A549 treated with RU486 at 1 μM for 4 hours (cell line): ENCODE measurements around the gene CFAP210. TPM values are rescaled to one million over a fixed set of nuclear protein-coding genes. Genes with fewer than 3 reads are reported as not detected.

Experiments used
- total RNA-seq: library from RNA; stranded (reverse); fragments of 200-300 nt; extraction: Qiagen RNA extraction; gene quantifications from 5 replicates; pipeline ENCODE4 v1.2.3, GENCODE V29; 2022; ENCODE audit warnings: low read depth

Gene CFAP210, protein sequence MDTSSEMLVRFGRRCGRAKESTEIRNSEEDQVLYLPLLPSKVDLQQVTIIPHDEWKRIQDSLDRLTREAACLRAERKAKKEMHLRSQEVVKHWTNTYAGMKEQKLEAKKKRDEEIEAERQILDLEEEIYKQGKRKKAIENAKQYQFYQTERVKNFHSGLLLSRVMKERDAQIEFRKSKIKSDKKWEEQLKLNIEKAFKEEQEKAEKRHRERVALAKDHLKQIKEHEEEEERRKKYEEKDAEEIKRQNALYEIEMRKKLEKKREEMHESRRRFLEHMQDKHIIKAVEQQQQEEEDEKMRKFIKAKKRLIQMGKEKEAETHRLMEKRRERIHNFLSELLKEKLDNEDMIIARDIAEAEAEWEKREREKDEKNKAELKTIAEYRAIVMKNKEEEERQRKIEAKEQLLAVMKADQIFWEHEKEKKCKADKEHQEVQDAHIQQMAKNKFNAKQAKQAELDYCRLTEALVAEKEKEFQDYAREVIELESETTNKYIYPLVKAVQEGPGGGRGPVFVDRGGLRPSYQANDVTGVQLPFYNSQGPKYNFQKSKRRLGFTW
- total RNA-seq: 0.30 to 0.64 TPM (median 0.37 TPM) in 5 replicates

DNA sequence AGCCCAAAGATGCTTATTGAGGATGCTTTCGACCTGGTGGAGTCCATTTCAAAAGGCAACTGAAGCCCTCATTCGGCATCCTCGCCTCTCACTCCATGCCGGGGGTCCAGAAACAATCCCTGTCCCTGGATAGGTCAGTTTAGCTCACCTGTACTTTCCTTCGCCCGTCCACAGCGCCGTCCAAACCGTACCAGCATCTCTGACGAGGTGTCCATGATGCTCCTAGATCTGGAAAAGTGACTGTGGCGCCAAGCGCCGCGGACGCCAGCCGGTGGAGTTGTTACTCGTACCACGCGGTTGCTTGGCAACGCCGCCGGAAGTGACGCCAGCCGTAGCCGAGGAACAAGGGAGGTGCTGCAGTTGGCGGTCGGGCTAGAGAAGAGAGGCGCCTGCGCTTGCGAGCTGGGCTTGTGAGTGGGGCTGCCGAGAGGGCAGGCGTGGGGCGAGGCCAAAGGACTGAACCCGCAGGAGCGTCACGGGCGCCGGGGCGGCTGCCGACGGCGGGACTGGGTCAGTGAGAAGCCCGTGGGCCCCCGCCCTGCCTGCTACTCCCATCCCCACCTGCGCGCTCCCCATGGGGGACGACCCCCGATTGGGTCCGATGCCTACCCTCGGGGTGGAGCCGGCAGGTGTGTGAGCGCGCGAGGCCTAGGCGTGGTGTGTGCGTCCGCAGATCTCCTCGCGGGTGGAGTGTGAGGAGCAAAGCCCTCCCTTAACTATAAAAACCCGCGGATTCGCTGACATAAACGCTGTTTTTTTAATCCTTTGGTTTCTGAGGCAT, at the start of gene CFAP210, which contains the start of gene PHOSPHO2:
Gene CFAP210 (minus strand): TSS at position 293 of the 781 bp plus-strand sequence. CDS start 78 bp downstream, at position 215.
Gene PHOSPHO2 (plus strand): TSS at position 357 of the 781 bp plus-strand sequence. CDS start 6,503 bp downstream, outside the sequence.

Other genes with a start within 250 kb of the CFAP210 start
- 4.8 to 6.4 TPM (median 5.9 TPM) in 5 replicates for gene BBS5, start 214.9 kb downstream of the CFAP210 start, total RNA-seq
- gene KLHL41, start 184.7 kb downstream of the CFAP210 start, total RNA-seq: 0.08 to 0.43 TPM (median 0.23 TPM) in 5 replicates
- 15.8 to 22.9 TPM (median 21.1 TPM) in 5 replicates for gene FASTKD1, start 120.5 kb downstream of the CFAP210 start, total RNA-seq
- gene PPIG, start 110.1 kb downstream of the CFAP210 start, total RNA-seq: 30.1 to 55.6 TPM (median 44.2 TPM) in 5 replicates
- 0.61 to 4.2 TPM (median 2.8 TPM) in 5 replicates for gene PHOSPHO2, start 64 bp upstream of the CFAP210 start, total RNA-seq
- 7.0 to 9.3 TPM (median 8.0 TPM) in 5 replicates for gene KLHL23, start 39.4 kb upstream of the CFAP210 start, total RNA-seq
- gene SSB, start 104.5 kb upstream of the CFAP210 start, total RNA-seq: 101 to 195 TPM (median 154 TPM) in 5 replicates
- gene METTL5, start 130.5 kb upstream of the CFAP210 start, total RNA-seq: 65.0 to 115 TPM (median 68.6 TPM) in 5 replicates
- 6.5 to 11.5 TPM (median 9.9 TPM) in 5 replicates for gene UBR3, start 133.0 kb upstream of the CFAP210 start, total RNA-seq